ENCODE data around the gene GDPD4.

GDPD4 gene

GRCh38 chr11:77201370-77201769, 100.1 kb downstream of the GDPD4 start:
- no peak for DNase-seq
- no peak for TF ChIP-seq POLR2A (IDR thresholded peaks at IDR 0.05; ENCODE audit: low read length)
- TF ChIP-seq GATA1 (IDR thresholded peaks at IDR 0.05; ENCODE audit: low read depth, low read length), result no peak

GRCh38 chr11:77200351-77201268, 100.9 kb downstream of the GDPD4 start:
- no peak for TF ChIP-seq GATA1 (IDR thresholded peaks at IDR 0.05; ENCODE audit: low read depth, low read length)
- TF ChIP-seq POLR2A (IDR thresholded peaks at IDR 0.05; ENCODE audit: low read length), result no peak
- DNase-seq, result no peak

GRCh38 chr11:77199137-77199745, 102.2 kb downstream of the GDPD4 start:
- no peak for TF ChIP-seq POLR2A (IDR thresholded peaks at IDR 0.05; ENCODE audit: low read length)
- TF ChIP-seq GATA1 (IDR thresholded peaks at IDR 0.05; ENCODE audit: low read depth, low read length), result no peak
- DNase-seq, result no peak

- DNase-seq, result peak; percentile 55
- TF ChIP-seq GATA1 (IDR thresholded peaks at IDR 0.05; ENCODE audit: low read depth, low read length) (no peak), POLR2A (IDR thresholded peaks at IDR 0.05; ENCODE audit: low read length) (no peak)
Observed at GRCh38 chr11:77198440-77198849, 103.0 kb downstream of the GDPD4 start.

- DNase-seq, result no peak
- no peak for TF ChIP-seq GATA1 (IDR thresholded peaks at IDR 0.05; ENCODE audit: low read depth, low read length)
Observed at GRCh38 chr11:77197626-77198320, 103.7 kb downstream of the GDPD4 start.

GRCh38 chr11:77196961-77197360, 104.5 kb downstream of the GDPD4 start:
- no peak for DNase-seq
- TF ChIP-seq POLR2A (IDR thresholded peaks at IDR 0.05; ENCODE audit: low read length), result no peak
- no peak for TF ChIP-seq GATA1 (IDR thresholded peaks at IDR 0.05; ENCODE audit: low read depth, low read length)

GRCh38 chr11:77195071-77195755, 106.3 kb downstream of the GDPD4 start:
- no peak for TF ChIP-seq POLR2A (IDR thresholded peaks at IDR 0.05; ENCODE audit: low read length)
- TF ChIP-seq GATA1 (IDR thresholded peaks at IDR 0.05; ENCODE audit: low read depth, low read length), result no peak
- no peak for DNase-seq

- DNase-seq, result no peak
- TF ChIP-seq GATA1 (IDR thresholded peaks at IDR 0.05; ENCODE audit: low read depth, low read length) (no peak), POLR2A (IDR thresholded peaks at IDR 0.05; ENCODE audit: low read length) (no peak)
Observed at GRCh38 chr11:77193911-77194830, 107.3 kb downstream of the GDPD4 start.

- TF ChIP-seq POLR2A (IDR thresholded peaks at IDR 0.05; ENCODE audit: low read length) (no peak), GATA1 (IDR thresholded peaks at IDR 0.05; ENCODE audit: low read depth, low read length) (no peak)
- DNase-seq, result no peak
Observed at GRCh38 chr11:77193167-77193566, 108.3 kb downstream of the GDPD4 start.

- no peak for TF ChIP-seq POLR2A (IDR thresholded peaks at IDR 0.05; ENCODE audit: low read length)
- TF ChIP-seq GATA1 (IDR thresholded peaks at IDR 0.05; ENCODE audit: low read depth, low read length), result no peak
- DNase-seq, result peak; percentile 29 to 56
Observed at GRCh38 chr11:77191823-77192495, 109.5 kb downstream of the GDPD4 start.

- TF ChIP-seq GATA1 (IDR thresholded peaks at IDR 0.05; ENCODE audit: low read depth, low read length), result no peak
- no peak for TF ChIP-seq POLR2A (IDR thresholded peaks at IDR 0.05; ENCODE audit: low read length)
- DNase-seq, result no peak
Observed at GRCh38 chr11:77191429-77191822, 110.1 kb downstream of the GDPD4 start.

GRCh38 chr11:77190331-77191075, 111.0 kb downstream of the GDPD4 start:
- TF ChIP-seq GATA1 (IDR thresholded peaks at IDR 0.05; ENCODE audit: low read depth, low read length), result no peak
- no peak for TF ChIP-seq POLR2A (IDR thresholded peaks at IDR 0.05; ENCODE audit: low read length)
- DNase-seq, result no peak

Measured in erythroblast (primary cell).